B cell (primary cell): ENCODE measurements around the gene MAPK4.

Experiments used
- CTCF ChIP-seq: fragments of 200-600 bp; IDR thresholded peaks from one replicate; pipeline ENCODE4 v1.8.0; 2022; ENCODE audit warnings: antibody characterized with exemption, mild to moderate bottlenecking
- EZH2 ChIP-seq: IDR thresholded peaks from 2 replicates; pipeline ENCODE4 v1.6.1; 2012; ENCODE audit warnings: borderline replicate concordance, low read depth, mild to moderate bottlenecking, moderate library complexity, low read length; ENCODE audit not compliant: insufficient read depth, poor library complexity, severe bottlenecking

- TF ChIP-seq CTCF (no peak), EZH2 (no peak)
Measured at GRCh38 chr18:50680966-50681365, 121.1 kb downstream of the MAPK4 start.
